A673 (cell line): ENCODE data around the gene HTR2A. TPM values are rescaled to one million over a fixed set of nuclear protein-coding genes. Genes with fewer than 3 reads are reported as not detected.

ENCODE experiments used
- BruUV-seq: library from RNA; stranded (reverse); fragments of 400-500 nt; replicated peaks from 2 replicates; lab custom pipeline; 2021; lab: Mats Ljungman, UMichigan
- CTCF ChIA-PET: fragments of 300-600 bp; sonication (Branson Sonifier 250); formaldehyde crosslinking; loops from one replicate; lab custom pipeline; 2022; ENCODE audit warnings: antibody characterized with exemption; lab: Charles Lee
- POLR2A ChIA-PET: fragments of 300-600 bp; sonication (Branson Sonifier 250); formaldehyde crosslinking; loops from one replicate; lab custom pipeline; 2022; ENCODE audit warnings: antibody characterized with exemption; ENCODE audit not compliant: low non-redundant PET; lab: Charles Lee
- DNase-seq: peaks from one replicate; pipeline ENCODE4 v3.0.0-alpha.2; 2015; ENCODE audit warnings: low spot score
- H3K27ac ChIP-seq: fragments of 200-600 bp; sonication (generic); 2 replicates; pipeline ENCODE4 v1.5.1; 2016; ENCODE audit warnings: mixed run types, low read depth, mild to moderate bottlenecking, mixed read lengths, antibody characterized with exemption, low read length; ENCODE audit not compliant: poor library complexity, severe bottlenecking
- H3K27me3 ChIP-seq: fragments of 200-600 bp; sonication (generic); replicated peaks from 2 replicates; pipeline ENCODE4 v1.6.1; 2017; ENCODE audit warnings: mixed run types, low read depth, mild to moderate bottlenecking, mixed read lengths, antibody characterized with exemption, low read length; ENCODE audit not compliant: insufficient read depth, poor library complexity
- H3K36me3 ChIP-seq: fragments of 200-600 bp; sonication (generic); 2 replicates; pipeline ENCODE4 v1.6.1; 2016; ENCODE audit warnings: mixed run types, mild to moderate bottlenecking, mixed read lengths, antibody characterized with exemption, low read length; ENCODE audit not compliant: insufficient read depth, poor library complexity, severe bottlenecking
- H3K4me1 ChIP-seq: fragments of 200-600 bp; sonication (generic); 2 replicates; pipeline ENCODE4 v1.6.1; 2017; ENCODE audit warnings: mixed run types, mild to moderate bottlenecking, mixed read lengths, antibody characterized with exemption, low read length; ENCODE audit not compliant: insufficient read depth, poor library complexity, severe bottlenecking
- H3K4me3 ChIP-seq: fragments of 200-600 bp; sonication (generic); 2 replicates; pipeline ENCODE4 v1.5.1; 2016; ENCODE audit warnings: low read depth, mixed run types, mild to moderate bottlenecking, mixed read lengths, low read length; ENCODE audit not compliant: poor library complexity, severe bottlenecking
- H3K9me3 ChIP-seq: fragments of 200-600 bp; sonication (generic); 2 replicates; pipeline ENCODE4 v1.6.1; 2016; ENCODE audit warnings: mixed run types, low read depth, mild to moderate bottlenecking, mixed read lengths, antibody characterized with exemption, low read length; ENCODE audit not compliant: poor library complexity, severe bottlenecking
- CTCF ChIP-seq: fragments of 300-800, 200-600 bp; sonication (generic); conservative IDR thresholded peaks from 2 replicates; pipeline ENCODE4 v1.5.1; 2017; ENCODE audit warnings: low read depth, mild to moderate bottlenecking, antibody characterized with exemption, low read length, moderate library complexity, mixed read lengths
- EZH2 ChIP-seq: fragments of 200-600 bp; sonication (generic); IDR thresholded peaks from 2 replicates; pipeline ENCODE4 v1.6.1; 2017; ENCODE audit warnings: borderline replicate concordance, low read depth, mild to moderate bottlenecking, mixed read lengths, antibody characterized with exemption, low read length; ENCODE audit not compliant: poor library complexity, severe bottlenecking
- intact Hi-C: fragments of 100-400 bp; cut with micrococcal nuclease; formaldehyde crosslinking; loops from one replicate; pipeline ENCODE4 v1.10.0; 2022; ENCODE audit not compliant: unreplicated experiment
- total RNA-seq: library from RNA; stranded (reverse); gene quantifications from 2 replicates; pipeline ENCODE4 v1.2.3, GENCODE V29; 2021

The HTR2A gene
- total RNA-seq, 1 experiment from 2014 or later = not detected

GRCh38 chr13:46782066-46782465 is 114.8 kb downstream of the HTR2A start:
- DNase-seq = no peak
- ChIA-PET POLR2A (no interaction called here), CTCF (no interaction called here)
- peaks cover 10% of the 10 kb centered on the region for H3K4me1 ChIP-seq
- no TSS peak for BruUV-seq
- H3K9me3 ChIP-seq = no peaks in the 10 kb centered on the region
- intact Hi-C loops = no loop called here
- H3K27ac ChIP-seq = no peak overlapping the region
- H3K36me3 ChIP-seq = peaks cover 95% of the 10 kb centered on the region
- TF ChIP-seq CTCF (no peak), EZH2 (no peak)
- H3K27me3 ChIP-seq = no peaks in the 10 kb centered on the region
- no peak overlapping the region for H3K4me3 ChIP-seq

Other genes with a start within 250 kb of the HTR2A start
- 165 and 167 TPM in 2 replicates for gene ESD, start 99.9 kb downstream of the HTR2A start, total RNA-seq